B cell (primary cell): Measurements from ENCODE around the gene RPL22. TPM values are rescaled to one million over a fixed set of nuclear protein-coding genes. Genes with fewer than 3 reads are reported as not detected.

ENCODE experiments used
- ATAC-seq: fragments of 200-7000 bp; cut with Tn5 transposase; one replicate; pipeline ENCODE4 v1.10.0; 2021; ENCODE audit warnings: low read depth, mild to moderate bottlenecking, moderate number of reproducible peaks, moderate library complexity
- CTCF ChIA-PET: fragments of 350-600 bp; sonication (Branson Sonifier 250); formaldehyde crosslinking; loops from one replicate; lab custom pipeline; 2021; ENCODE audit warnings: antibody characterized with exemption, inconsistent platforms; lab: Charles Lee
- POLR2A ChIA-PET: fragments of 350-600 bp; sonication (Branson Sonifier 250); formaldehyde crosslinking; loops from one replicate; lab custom pipeline; 2021; ENCODE audit warnings: antibody characterized with exemption; lab: Charles Lee
- DNase-seq: peaks from one replicate; pipeline ENCODE4 v3.0.0; 2013
- H2AFZ ChIP-seq: 2 replicates; pipeline ENCODE4 v1.6.1; 2012; ENCODE audit warnings: mild to moderate bottlenecking, low read depth, low read length; ENCODE audit not compliant: insufficient read depth, poor library complexity, severe bottlenecking
- H3K27ac ChIP-seq, 2 donors: 1 replicate in 1 of 2; 2 replicates in 1 of 2; pipeline ENCODE4 v1.5.1; 2012 to 2013; ENCODE audit warnings: low read length in 2 of 2, mild to moderate bottlenecking in 2 of 2, moderate library complexity in 1 of 2
- H3K27me3 ChIP-seq, 4 experiments: fragments of 200-600 bp in 1 of 4; sonication (generic) in 1 of 4; replicated peaks in 1 of 4; 1 replicate in 2 of 4; 2 replicates in 2 of 4; pipeline versions ENCODE4 v1.6.1 to v1.7.0; 2013 to 2016; ENCODE audit warnings: low read length in 3 of 4, mild to moderate bottlenecking in 2 of 4, mixed read lengths in 1 of 4, moderate library complexity in 1 of 4; ENCODE audit not compliant: insufficient read depth in 4 of 4, control insufficient read depth in 3 of 4; ENCODE audit errors: control extremely low read depth in 1 of 4
- H3K36me3 ChIP-seq, 2 experiments: replicated peaks in 1 of 2; 1 replicate in 1 of 2; 2 replicates in 1 of 2; pipeline versions ENCODE4 v1.6.1 to v1.7.1; 2013; ENCODE audit warnings: low read length in 1 of 2; ENCODE audit not compliant: insufficient read depth in 2 of 2, control insufficient read depth in 1 of 2; ENCODE audit errors: control extremely low read depth in 1 of 2, extremely low read depth in 1 of 2
- H3K4me1 ChIP-seq, 2 donors: fragments of 200-600 bp in 1 of 2; sonication (generic) in 1 of 2; 1 replicate in 1 of 2; 2 replicates in 1 of 2; pipeline versions ENCODE4 v1.5.1 to v1.6.1; 2013 to 2017; ENCODE audit warnings: low read length in 2 of 2; ENCODE audit not compliant: control insufficient read depth in 2 of 2, insufficient read depth in 2 of 2
- H3K4me2 ChIP-seq: replicated peaks from 2 replicates; pipeline ENCODE3; 2012; ENCODE audit warnings: mild to moderate bottlenecking, low read depth, low read length; ENCODE audit not compliant: poor library complexity, severe bottlenecking
- H3K4me3 ChIP-seq, 5 experiments: fragments of 200-600 bp in 1 of 5; sonication (generic) in 1 of 5; 1 replicate in 3 of 5; 2 replicates in 2 of 5; pipeline versions ENCODE4 v1.5.1 to v1.7.0; 2011 to 2016; ENCODE audit warnings: low read length in 4 of 5, mild to moderate bottlenecking in 4 of 5, low read depth in 2 of 5, control low read depth in 1 of 5, moderate library complexity in 1 of 5; ENCODE audit not compliant: insufficient read depth in 1 of 5; ENCODE audit errors: control extremely low read depth in 1 of 5, extremely low read depth in 1 of 5
- H3K79me2 ChIP-seq: fragments of 200-600 bp; sonication (generic); one replicate; pipeline ENCODE4 v1.6.0; 2016; ENCODE audit warnings: low read length; ENCODE audit not compliant: control insufficient read depth, insufficient read depth
- H3K9ac ChIP-seq: fragments of 200-600 bp; sonication (generic); 2 replicates; pipeline ENCODE4 v1.6.1; 2017; ENCODE audit warnings: mild to moderate bottlenecking, low read length, moderate library complexity
- H3K9me3 ChIP-seq, 3 donors: one replicate each; pipeline versions ENCODE4 v1.6.1 to v1.7.1; 2013; ENCODE audit warnings: low read length in 2 of 3; ENCODE audit not compliant: control insufficient read depth in 2 of 3, insufficient read depth in 1 of 3; ENCODE audit errors: control extremely low read depth in 1 of 3
- H4K20me1 ChIP-seq: 2 replicates; pipeline ENCODE4 v1.6.0; 2012; ENCODE audit warnings: mild to moderate bottlenecking, low read length; ENCODE audit not compliant: insufficient read depth, control insufficient read depth, poor library complexity, severe bottlenecking
- H3K27ac Mint-ChIP-seq: one replicate; pipeline ENCODE4 v1.8.0; 2021; ENCODE audit warnings: mixed read lengths
- H3K27me3 Mint-ChIP-seq: one replicate; pipeline ENCODE4 v1.8.0; 2021; ENCODE audit warnings: mixed read lengths
- H3K4me1 Mint-ChIP-seq: one replicate; pipeline ENCODE4 v1.8.0; 2021; ENCODE audit warnings: mixed read lengths
- H3K4me3 Mint-ChIP-seq: one replicate; pipeline ENCODE4 v1.8.0; 2021; ENCODE audit warnings: mixed read lengths
- H3K9me3 Mint-ChIP-seq: one replicate; pipeline ENCODE4 v1.8.0; 2022; ENCODE audit warnings: mixed read lengths; ENCODE audit not compliant: insufficient read depth
- CTCF ChIP-seq: fragments of 200-600 bp; IDR thresholded peaks from one replicate; pipeline ENCODE4 v1.8.0; 2022; ENCODE audit warnings: antibody characterized with exemption, mild to moderate bottlenecking
- EZH2 ChIP-seq: IDR thresholded peaks from 2 replicates; pipeline ENCODE4 v1.6.1; 2012; ENCODE audit warnings: borderline replicate concordance, low read depth, mild to moderate bottlenecking, moderate library complexity, low read length; ENCODE audit not compliant: insufficient read depth, poor library complexity, severe bottlenecking
- WGBS: methylation state at CpG from one replicate; pipeline ENCODE4 v1.1.5; 2013; ENCODE audit warnings: missing lambda C conversion rate; ENCODE audit not compliant: insufficient coverage; 5-methylcytosine and 5-hydroxymethylcytosine counted together
- intact Hi-C: fragments of 100-400 bp; cut with micrococcal nuclease; formaldehyde crosslinking; loops from one replicate; pipeline ENCODE4 v1.10.0; 2022
- polyA plus RNA-seq: library from polyadenylated mRNA; depleted of rRNA; stranded (reverse); fragments of >200 nt; gene quantifications from 2 replicates; pipeline ENCODE4 v1.2.3, GENCODE V29; 2012
- total RNA-seq, 2 donors: library from RNA; stranded (reverse); fragments of 120-200 nt in 1 of 2; gene quantifications; 1 replicate in 1 of 2; 2 replicates in 1 of 2; pipeline versions ENCODE4 v1.2.3 to v1.2.4, GENCODE V29; 2013 to 2022

RPL22 gene
- total and polyA plus RNA-seq, 2 donors (not counting 1 experiment from before 2014, with no cell fraction given): 70.9 to 471 TPM

- ATAC-seq (no peak), DNase-seq (no peak)
- H3K36me3 ChIP-seq: no peaks in the 10 kb centered on the region
- ChIA-PET CTCF (no interaction called here), POLR2A (no interaction called here)
- H3K27ac Mint-ChIP-seq: no peak overlapping the region
- H3K9ac ChIP-seq: no peak overlapping the region
- H3K4me3 ChIP-seq: no peak overlapping the region
- H3K9me3 ChIP-seq: no peaks in the 10 kb centered on the region
- intact Hi-C loops: no loop called here
- no peak overlapping the region for H3K27ac ChIP-seq
- peaks cover 0 to 6% (median 0%) of the 10 kb centered on the region in 4 experiments for H3K27me3 ChIP-seq
- peaks cover 11% of the 10 kb centered on the region for H3K27me3 Mint-ChIP-seq
- no peaks in the 10 kb centered on the region for H3K4me1 ChIP-seq
- H4K20me1 ChIP-seq: no peaks in the 10 kb centered on the region
- no peak overlapping the region for H3K4me3 Mint-ChIP-seq
- no peaks in the 10 kb centered on the region for H3K4me1 Mint-ChIP-seq
- H3K9me3 Mint-ChIP-seq: no peaks in the 10 kb centered on the region
- H2AFZ ChIP-seq: no peak overlapping the region
- no peak overlapping the region for H3K4me2 ChIP-seq
- H3K79me2 ChIP-seq: no peaks in the 10 kb centered on the region
- 79% methylated on average over 13 of the region's 19 CpGs for WGBS
- no peak for TF ChIP-seq EZH2
- no peak for TF ChIP-seq CTCF
Measured at GRCh38 chr1:6166655-6167390, 32.6 kb downstream of the RPL22 start.

- no peak overlapping the region for H3K27ac ChIP-seq
- H3K27me3 Mint-ChIP-seq: peaks cover 6% of the 10 kb centered on the region
Measured at GRCh38 chr1:6166221-6166620, 33.2 kb downstream of the RPL22 start.

More at GRCh38 chr1:6166221-6166620, 33.2 kb downstream of the RPL22 start:
- H3K9me3 ChIP-seq: no peaks in the 10 kb centered on the region
- H3K9ac ChIP-seq: no peak overlapping the region
- no peaks in the 10 kb centered on the region for H3K79me2 ChIP-seq
- 61% methylated on average over 6 of the region's 10 CpGs for WGBS
- CTCF ChIA-PET: no interaction called here
- no peak overlapping the region for H3K4me3 ChIP-seq
- Mint-ChIP-seq H3K4me3 (no peak overlapping the region), H3K27ac (no peak overlapping the region), H3K9me3 (no peaks in the 10 kb centered on the region), H3K4me1 (no peaks in the 10 kb centered on the region)
- TF ChIP-seq EZH2: no peak
- no peak for TF ChIP-seq CTCF
- intact Hi-C loops: no loop called here
- no peaks in the 10 kb centered on the region for H4K20me1 ChIP-seq
- no peak overlapping the region for H3K4me2 ChIP-seq
- DNase-seq (no peak), ATAC-seq (no peak)
- H3K27me3 ChIP-seq: peaks cover 0 to 9% (median 0%) of the 10 kb centered on the region in 4 experiments
- H2AFZ ChIP-seq: no peak overlapping the region
- H3K4me1 ChIP-seq: no peaks in the 10 kb centered on the region
- POLR2A ChIA-PET: no interaction called here
- no peaks in the 10 kb centered on the region for H3K36me3 ChIP-seq
